SK-N-SH (cell line): ENCODE data around the gene AP2A2. TPM values are rescaled to one million over a fixed set of nuclear protein-coding genes. Genes with fewer than 3 reads are reported as not detected.

Source experiments
- CTCF ChIA-PET: fragments of 300-600, 350-600 bp; formaldehyde crosslinking; extraction: SDS; loops from one replicate; lab custom pipeline; 2021; lab: Yijun Ruan, JAX
- POLR2A ChIA-PET: fragments of 350-600 bp; sonication (Branson Sonifier 250); formaldehyde crosslinking; extraction: SDS; loops from one replicate; lab custom pipeline; 2020; ENCODE audit warnings: antibody characterized with exemption, inconsistent platforms; lab: Yijun Ruan, JAX
- DNase-seq: peaks from one replicate; pipeline ENCODE4 v3.0.0; 2012
- H2AFZ ChIP-seq: fragments of 200-600 bp; sonication (generic); 2 replicates; pipeline ENCODE4 v1.8.1; 2016; ENCODE audit warnings: antibody characterized with exemption, mild to moderate bottlenecking, low read depth
- H3F3A ChIP-seq: fragments of 200-600 bp; sonication (generic); replicated peaks from 2 replicates; pipeline ENCODE3; 2016; ENCODE audit warnings: antibody characterized with exemption, mild to moderate bottlenecking; ENCODE audit not compliant: insufficient read depth
- H3K27ac ChIP-seq, 2 experiments: fragments of 200-500 bp in 1 of 2; fragments of 200-600 bp in 1 of 2; sonication (Bioruptor generic) in 1 of 2; sonication (generic), shearing (Covaris generic) in 1 of 2; 2 replicates each; pipeline versions ENCODE4 v1.5.1 to v1.6.1; 2014 to 2016; ENCODE audit warnings: low read depth in 2 of 2, inconsistent platforms in 1 of 2, low read length in 1 of 2, mild to moderate bottlenecking in 1 of 2, mixed read lengths in 1 of 2
- H3K27me3 ChIP-seq: fragments of 200-600 bp; sonication (generic), shearing (Covaris generic); 2 replicates; pipeline ENCODE4 v1.6.1; 2016; ENCODE audit warnings: mixed run types; ENCODE audit not compliant: insufficient read depth
- H3K36me3 ChIP-seq, 2 experiments: fragments of 200-500 bp in 1 of 2; fragments of 200-600 bp in 1 of 2; sonication (Bioruptor generic) in 1 of 2; sonication (generic) in 1 of 2; replicated peaks in 1 of 2; 2 replicates each; pipeline versions ENCODE3 to v1.5.1; 2014 to 2016; ENCODE audit warnings: low read length in 1 of 2, mild to moderate bottlenecking in 1 of 2; ENCODE audit not compliant: insufficient read depth in 2 of 2, control insufficient read depth in 1 of 2
- H3K4me1 ChIP-seq, 2 experiments: fragments of 200-500 bp in 1 of 2; fragments of 200-600 bp in 1 of 2; sonication (Bioruptor generic) in 1 of 2; sonication (generic), shearing (Covaris generic) in 1 of 2; 2 replicates each; pipeline versions ENCODE4 v1.5.1 to v1.6.1; 2014 to 2016; ENCODE audit warnings: low read depth in 1 of 2, low read length in 1 of 2, mixed run types in 1 of 2; ENCODE audit not compliant: insufficient read depth in 2 of 2, control insufficient read depth in 1 of 2
- H3K4me2 ChIP-seq: fragments of 200-600 bp; sonication (generic), shearing (Covaris generic); 2 replicates; pipeline ENCODE4 v1.6.1; 2017; ENCODE audit warnings: mixed run types
- H3K4me3 ChIP-seq, 2 experiments: fragments of 200-500 bp in 1 of 2; fragments of 200-600 bp in 1 of 2; sonication (Bioruptor generic) in 1 of 2; sonication (generic), shearing (Covaris generic) in 1 of 2; 2 replicates each; pipeline versions ENCODE4 v1.5.1 to v1.8.1; 2014 to 2016; ENCODE audit warnings: low read depth in 2 of 2, inconsistent platforms in 1 of 2, low read length in 1 of 2, mild to moderate bottlenecking in 1 of 2, mixed read lengths in 1 of 2, moderate library complexity in 1 of 2
- H3K79me2 ChIP-seq: fragments of 200-600 bp; sonication (generic); 2 replicates; pipeline ENCODE4 v1.8.1; 2017; ENCODE audit warnings: mild to moderate bottlenecking; ENCODE audit not compliant: insufficient read depth
- H3K9ac ChIP-seq: fragments of 200-600 bp; sonication (generic); 2 replicates; pipeline ENCODE4 v1.6.1; 2017; ENCODE audit warnings: mixed run types
- H3K9me2 ChIP-seq: fragments of 200-600 bp; sonication (generic); 2 replicates; pipeline ENCODE4 v1.6.1; 2017; ENCODE audit warnings: mixed run types
- H3K9me3 ChIP-seq: fragments of 200-600 bp; sonication (generic); 2 replicates; pipeline ENCODE4 v1.6.1; 2017; ENCODE audit warnings: mixed run types, mild to moderate bottlenecking, moderate library complexity
- H4K20me1 ChIP-seq: fragments of 200-600 bp; sonication (generic); 2 replicates; pipeline ENCODE4 v1.6.1; 2017; ENCODE audit warnings: mild to moderate bottlenecking, mixed run types; ENCODE audit not compliant: insufficient read depth
- EP300 ChIP-seq, 2 experiments: IDR thresholded peaks; 2 replicates each; pipeline versions ENCODE4 v1.4.0 to v1.6.1; 2012; ENCODE audit warnings: borderline replicate concordance in 1 of 2, low read depth in 1 of 2, low read length in 1 of 2
- FOSL2 ChIP-seq: IDR thresholded peaks from 2 replicates; pipeline ENCODE4 v1.4.0; 2012; ENCODE audit warnings: low read depth, mild to moderate bottlenecking, moderate library complexity, borderline replicate concordance
- FOXJ3 ChIP-seq: sonication (generic); formaldehyde crosslinking; IDR thresholded peaks from 2 replicates; pipeline ENCODE4 v1.5.1; 2020; ENCODE audit warnings: mild to moderate bottlenecking, missing genetic modification reagents
- GATA2 ChIP-seq: sonication (generic); formaldehyde crosslinking; IDR thresholded peaks from 2 replicates; pipeline ENCODE4 v1.5.0; 2020; ENCODE audit warnings: mild to moderate bottlenecking, missing genetic modification reagents
- MEF2A ChIP-seq: IDR thresholded peaks from 2 replicates; pipeline ENCODE4 v1.4.0; 2012; ENCODE audit warnings: low read depth, borderline replicate concordance
- MXI1 ChIP-seq: IDR thresholded peaks from 2 replicates; pipeline ENCODE4 v1.6.1; 2012; ENCODE audit warnings: mild to moderate bottlenecking, low read depth, low read length, improper control_type of control experiment
- NFIC ChIP-seq: IDR thresholded peaks from 2 replicates; pipeline ENCODE4 v1.4.0; 2012; ENCODE audit warnings: borderline replicate concordance
- POLR2AphosphoS5 ChIP-seq: IDR thresholded peaks from 2 replicates; pipeline ENCODE4 v1.6.1; 2012; ENCODE audit warnings: low read depth, low read length
- RAD21 ChIP-seq: IDR thresholded peaks from 2 replicates; pipeline ENCODE4 v1.6.1; 2012; ENCODE audit warnings: mild to moderate bottlenecking, low read length
- RXRA ChIP-seq: IDR thresholded peaks from 2 replicates; pipeline ENCODE4 v1.4.0; 2012; ENCODE audit warnings: low read depth, mild to moderate bottlenecking, borderline replicate concordance
- SIN3A ChIP-seq: IDR thresholded peaks from 2 replicates; pipeline ENCODE4 v1.6.1; 2012; ENCODE audit warnings: low read depth, mild to moderate bottlenecking, low read length, moderate library complexity, borderline replicate concordance
- TEAD4 ChIP-seq: IDR thresholded peaks from 2 replicates; pipeline ENCODE4 v1.4.0; 2012; ENCODE audit warnings: mild to moderate bottlenecking, borderline replicate concordance; ENCODE audit not compliant: insufficient read depth
- WGBS: methylation state at CpG from one replicate; pipeline ENCODE4 v1.1.6; 2017; ENCODE audit warnings: low lambda C conversion rate; 5-methylcytosine and 5-hydroxymethylcytosine counted together
- polyA plus RNA-seq, 3 experiments: library from polyadenylated mRNA; depleted of rRNA; stranded (reverse); fragments of >200 nt; gene quantifications; 2 replicates each; pipeline ENCODE4 v1.2.3, GENCODE V29; 2012
- TF ChIP-seq, protein P1 (sequence below): fragments of 150-350 bp; IDR thresholded peaks from 2 replicates; pipeline ENCODE4 v1.6.1; 2017; ENCODE audit warnings: antibody characterized with exemption, low read length, low read depth, borderline replicate concordance
- TF ChIP-seq, protein P2 (sequence below): IDR thresholded peaks from 2 replicates; pipeline ENCODE4 v1.4.0; 2012; ENCODE audit warnings: low read depth, borderline replicate concordance
- TF ChIP-seq, protein P3 (sequence below): IDR thresholded peaks from 2 replicates; pipeline ENCODE4 v1.4.0; 2012; ENCODE audit warnings: low read depth, borderline replicate concordance

AP2A2 gene
- polyA plus RNA-seq, 1 of the 3 experiments (the other 2 are of a cell fraction), result 42.7 TPM

DNA sequence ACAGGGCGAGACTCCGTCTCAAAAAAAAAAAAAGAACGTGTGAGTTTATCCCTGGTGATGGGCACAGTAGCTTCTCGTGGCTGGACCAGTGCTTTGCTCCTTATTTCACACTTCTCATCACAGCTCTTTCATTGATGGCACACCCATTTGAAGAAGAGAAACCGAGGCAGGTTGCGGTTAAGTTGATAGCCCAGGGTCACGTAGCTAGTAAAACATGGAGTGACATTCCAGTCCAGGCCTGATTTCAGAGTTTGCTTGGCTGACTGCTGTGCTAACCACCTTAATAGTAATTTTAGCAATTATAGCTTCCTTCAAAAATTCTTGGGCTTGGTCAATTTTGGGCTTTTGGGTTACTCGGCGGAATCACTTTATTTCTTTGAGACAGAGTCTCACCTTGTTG is 25.8 kb downstream of the AP2A2 start:
- Histone ChIP-seq H3K4me2 (no peak overlapping the region), H3K4me1 (peaks cover 0 to 28% of the 10 kb centered on the region in 2 experiments; a peak in 1 of 4 replicates), H3K9me2 (no peaks in the 10 kb centered on the region), H3K4me3 (no peak overlapping the region), H4K20me1 (peaks cover 34% of the 10 kb centered on the region), H3K27me3 (no peaks in the 10 kb centered on the region), H3K9me3 (no peaks in the 10 kb centered on the region; the same call in 1 of the 2 replicates), H3K9ac (no peak overlapping the region), H3K27ac (no peak overlapping the region), H3K36me3 (peaks cover 2 to 19% of the 10 kb centered on the region in 2 experiments), H3F3A (no peaks in the 10 kb centered on the region), H3K79me2 (peaks cover 83% of the 10 kb centered on the region), H2AFZ (no peak overlapping the region)
- WGBS, result 95% methylated on average over 9 of the region's 9 CpGs
- DNase-seq, result no peak
- TF ChIP-seq NFIC (no peak), MXI1 (no peak), POLR2AphosphoS5 (no peak), RXRA (no peak), MEF2A (no peak), FOXJ3 (CRISPR knock-in tag) (no peak), FOSL2 (no peak), SIN3A (no peak), RAD21 (no peak), GATA2 (CRISPR knock-in tag) (no peak)
- TF ChIP-seq, protein P1, sequence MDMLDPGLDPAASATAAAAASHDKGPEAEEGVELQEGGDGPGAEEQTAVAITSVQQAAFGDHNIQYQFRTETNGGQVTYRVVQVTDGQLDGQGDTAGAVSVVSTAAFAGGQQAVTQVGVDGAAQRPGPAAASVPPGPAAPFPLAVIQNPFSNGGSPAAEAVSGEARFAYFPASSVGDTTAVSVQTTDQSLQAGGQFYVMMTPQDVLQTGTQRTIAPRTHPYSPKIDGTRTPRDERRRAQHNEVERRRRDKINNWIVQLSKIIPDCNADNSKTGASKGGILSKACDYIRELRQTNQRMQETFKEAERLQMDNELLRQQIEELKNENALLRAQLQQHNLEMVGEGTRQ, result no peak
- CTCF ChIA-PET, result interaction anchor here (1.1 to 1.2 kb wide), 2 partner anchors 21 to 27 kb away, joined by 3 read pairs; no protein-coding TSS in a partner anchor
- POLR2A ChIA-PET, result interaction anchor here (0.6 kb wide), 1 partner anchor 552 kb away, joined by 4 read pairs; no protein-coding TSS in a partner anchor

DNA sequence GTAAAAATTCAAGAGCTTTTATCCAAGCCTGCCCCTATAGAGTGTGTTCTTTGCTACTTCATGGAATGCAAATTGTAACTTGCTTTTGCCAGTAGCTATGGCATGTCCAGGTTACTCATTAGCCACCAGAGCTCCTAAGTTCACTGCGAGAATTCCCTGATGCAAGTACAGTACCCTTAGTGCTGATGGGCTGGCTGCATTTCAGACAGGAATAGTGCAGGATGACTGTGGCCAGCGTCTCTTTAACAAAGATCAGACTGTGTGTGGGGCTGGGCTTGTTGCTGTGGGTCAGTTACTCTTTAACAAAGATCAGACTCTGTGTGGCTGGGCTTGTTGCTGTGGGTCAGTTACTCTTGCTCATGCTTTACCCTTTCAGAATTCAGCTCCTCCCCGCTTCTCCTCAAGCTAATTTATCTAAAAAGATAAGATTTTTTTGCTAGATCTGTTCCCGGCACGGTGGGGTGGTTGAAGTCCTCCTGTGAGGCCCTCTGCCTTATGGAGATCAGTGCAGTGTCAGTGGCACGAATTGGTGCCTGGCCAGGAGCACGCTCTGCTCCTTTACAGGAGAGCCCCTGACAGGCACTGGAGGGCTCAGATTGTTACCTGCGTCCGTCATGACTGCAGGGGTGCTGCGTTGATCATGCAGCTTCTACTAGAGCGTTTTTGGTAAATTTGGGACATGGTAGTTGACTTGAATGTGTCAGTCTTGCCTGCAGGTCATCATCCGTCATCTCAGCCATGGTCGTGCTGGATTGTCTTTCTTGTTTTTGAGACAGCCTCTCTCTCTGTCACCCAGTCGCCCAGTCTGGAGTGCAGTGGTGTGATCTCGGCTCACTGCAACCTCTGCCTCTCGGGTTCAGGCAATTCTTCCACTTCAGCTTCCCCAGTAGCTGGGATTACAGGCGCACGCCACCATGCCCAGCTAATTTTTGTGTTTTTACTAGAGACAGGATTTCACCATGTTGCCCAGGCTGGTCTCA is 27.0 kb downstream of the AP2A2 start:
- Histone ChIP-seq H3K79me2 (peaks cover 83% of the 10 kb centered on the region), H3K4me2 (no peak overlapping the region), H3K9me2 (no peaks in the 10 kb centered on the region), H4K20me1 (peaks cover 38% of the 10 kb centered on the region), H3K4me3 (no peak overlapping the region), H3K9me3 (no peaks in the 10 kb centered on the region; the same call in 1 of the 2 replicates), H3K27ac (peak overlapping the region in 1 of 2 experiments; percentile 24; a peak in 2 of 4 replicates), H2AFZ (no peak overlapping the region), H3K36me3 (peaks cover 6 to 12% of the 10 kb centered on the region in 2 experiments), H3K9ac (no peak overlapping the region), H3K27me3 (no peaks in the 10 kb centered on the region), H3F3A (no peaks in the 10 kb centered on the region), H3K4me1 (peaks cover 0 to 28% of the 10 kb centered on the region in 2 experiments; a peak in 1 of 4 replicates)
- TF ChIP-seq, protein P2, sequence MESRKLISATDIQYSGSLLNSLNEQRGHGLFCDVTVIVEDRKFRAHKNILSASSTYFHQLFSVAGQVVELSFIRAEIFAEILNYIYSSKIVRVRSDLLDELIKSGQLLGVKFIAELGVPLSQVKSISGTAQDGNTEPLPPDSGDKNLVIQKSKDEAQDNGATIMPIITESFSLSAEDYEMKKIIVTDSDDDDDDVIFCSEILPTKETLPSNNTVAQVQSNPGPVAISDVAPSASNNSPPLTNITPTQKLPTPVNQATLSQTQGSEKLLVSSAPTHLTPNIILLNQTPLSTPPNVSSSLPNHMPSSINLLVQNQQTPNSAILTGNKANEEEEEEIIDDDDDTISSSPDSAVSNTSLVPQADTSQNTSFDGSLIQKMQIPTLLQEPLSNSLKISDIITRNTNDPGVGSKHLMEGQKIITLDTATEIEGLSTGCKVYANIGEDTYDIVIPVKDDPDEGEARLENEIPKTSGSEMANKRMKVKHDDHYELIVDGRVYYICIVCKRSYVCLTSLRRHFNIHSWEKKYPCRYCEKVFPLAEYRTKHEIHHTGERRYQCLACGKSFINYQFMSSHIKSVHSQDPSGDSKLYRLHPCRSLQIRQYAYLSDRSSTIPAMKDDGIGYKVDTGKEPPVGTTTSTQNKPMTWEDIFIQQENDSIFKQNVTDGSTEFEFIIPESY, result no peak
- TF ChIP-seq FOSL2, result no peak
- no peak for TF ChIP-seq EP300 (IDR thresholded peaks at IDR 0.05; ENCODE audit: borderline replicate concordance in 1 of 2, low read depth in 1 of 2, low read length in 1 of 2)
- peak; percentile 37; the same call in 1 of the 2 replicates for TF ChIP-seq GATA2 (CRISPR knock-in tag)
- TF ChIP-seq, protein P3, sequence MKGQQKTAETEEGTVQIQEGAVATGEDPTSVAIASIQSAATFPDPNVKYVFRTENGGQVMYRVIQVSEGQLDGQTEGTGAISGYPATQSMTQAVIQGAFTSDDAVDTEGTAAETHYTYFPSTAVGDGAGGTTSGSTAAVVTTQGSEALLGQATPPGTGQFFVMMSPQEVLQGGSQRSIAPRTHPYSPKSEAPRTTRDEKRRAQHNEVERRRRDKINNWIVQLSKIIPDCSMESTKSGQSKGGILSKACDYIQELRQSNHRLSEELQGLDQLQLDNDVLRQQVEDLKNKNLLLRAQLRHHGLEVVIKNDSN, result no peak
- no peak for TF ChIP-seq TEAD4
- 0 out of 2 replicates have a peak, but pooled peaks have one; percentile 3 for TF ChIP-seq RAD21
- TF ChIP-seq RXRA, result no peak
- ChIA-PET POLR2A (no interaction called here), CTCF (interaction anchor here (0.7 to 1.5 kb wide), 7 partner anchors 17 to 99 kb away, joined by 3 to 7 read pairs (median 4); partner anchors contain the start of gene AP2A2)
- 74% methylated on average over 18 of the region's 18 CpGs for WGBS
- DNase-seq, result no peak
